ENCODE data around the gene PLA2G5. TPM values are rescaled to one million over a fixed set of nuclear protein-coding genes. Genes with fewer than 3 reads are reported as not detected.

PLA2G5 gene
- total and polyA plus RNA-seq, 2 of the 8 experiments (the other 6 are each of a cell fraction or from before 2014, with no cell fraction given) = 0.05 TPM; not detected in 1

GRCh38 chr1:20117236-20117635, 47.2 kb downstream of the PLA2G5 start:
- POLR2A ChIA-PET (ENCODE audit: partially characterized antibody) = no interaction called here
- no peak for FAIRE-seq

More at GRCh38 chr1:20117236-20117635, 47.2 kb downstream of the PLA2G5 start:
- no peaks in the 10 kb centered on the region for H3K9me3 ChIP-seq (ENCODE audit: insufficient read depth in 2 of 2, low read depth in 1 of 2, low read length in 1 of 2)
- no peak overlapping the region for H3K14ac ChIP-seq (ENCODE audit: insufficient read length)
- H3K9ac ChIP-seq (replicated peaks in 1 of 4; ENCODE audit: extremely low read depth in 1 of 4, low read depth in 3 of 4, low read length in 3 of 4) = no peak overlapping the region
- no peak overlapping the region for H3K18ac ChIP-seq (ENCODE audit: extremely low read depth, low read length)
- H3K79me1 ChIP-seq (ENCODE audit: low read depth, low read length) = no peaks in the 10 kb centered on the region
- H3K4me1 ChIP-seq (replicated peaks in 1 of 4; ENCODE audit: control insufficient read depth in 3 of 4, insufficient read depth in 4 of 4, low read length in 3 of 4) = peaks cover 2 to 5% (median 3%) of the 10 kb centered on the region in 4 experiments; a peak in 4 of 7 replicates
- no peak overlapping the region for H4K5ac ChIP-seq (ENCODE audit: insufficient read length, low read depth, low read length)
- H3K23me2 ChIP-seq (ENCODE audit: low read depth, low read length) = no peaks in the 10 kb centered on the region
- no peak overlapping the region for H2AFZ ChIP-seq (ENCODE audit: low read length)
- H2BK15ac ChIP-seq (ENCODE audit: low read length) = no peak overlapping the region
- H3K23ac ChIP-seq (ENCODE audit: insufficient read length) = no peak overlapping the region
- no peak overlapping the region for H3K4me2 ChIP-seq (ENCODE audit: insufficient read depth in 1 of 2, low read depth in 2 of 2, low read length in 2 of 2)
- no peak overlapping the region for H2BK120ac ChIP-seq (replicated peaks; ENCODE audit: low read depth, low read length)
- no peak overlapping the region for H2BK12ac ChIP-seq (ENCODE audit: low read depth, low read length)
- H2BK20ac ChIP-seq (ENCODE audit: low read length) = no peak overlapping the region
- no peaks in the 10 kb centered on the region for H3K79me2 ChIP-seq (ENCODE audit: control insufficient read depth in 1 of 2, insufficient read depth in 2 of 2, low read length in 2 of 2)
- H2AK5ac ChIP-seq (ENCODE audit: low read depth, low read length) = no peak overlapping the region
- TF ChIP-seq SIX5 (IDR thresholded peaks at IDR 0.05; ENCODE audit: low read depth, low read length) = no peak
- TF ChIP-seq RNF2 (IDR thresholded peaks at IDR 0.05; ENCODE audit: borderline replicate concordance, low read depth, low read length, missing control alignments, poor library complexity, severe bottlenecking) = no peak
- no peak for TF ChIP-seq ATF3 (IDR thresholded peaks at IDR 0.05; ENCODE audit: insufficient read depth, low read depth, low read length)
- TF ChIP-seq YY1 (IDR thresholded peaks at IDR 0.05; ENCODE audit: low read depth, low read length) = no peak
- no peak for TF ChIP-seq TAF7 (optimal IDR thresholded peaks at IDR 0.05; ENCODE audit: borderline replicate concordance, low read depth, low read length)
- no peak for TF ChIP-seq CTCF (IDR thresholded peaks at IDR 0.05; ENCODE audit: control extremely low read depth in 1 of 3, insufficient read depth in 1 of 3, low read depth in 1 of 3, low read length in 3 of 3)
- no peak overlapping the region for H3K56ac ChIP-seq (replicated peaks; ENCODE audit: insufficient read length, low read depth, low read length)
- no peaks in the 10 kb centered on the region for H3K36me3 ChIP-seq (ENCODE audit: control insufficient read depth in 2 of 4, insufficient read depth in 4 of 4, low read length in 3 of 4)
- no peaks in the 10 kb centered on the region for H3K27me3 ChIP-seq (replicated peaks in 1 of 4; ENCODE audit: control insufficient read depth in 3 of 4, extremely low read depth in 1 of 4, insufficient read depth in 3 of 4, low read length in 3 of 4)
- no peak overlapping the region for H4K8ac ChIP-seq (ENCODE audit: extremely low read depth, insufficient read depth, low read length)
- no peak overlapping the region for H2BK5ac ChIP-seq (ENCODE audit: low read depth, low read length)
- no peaks in the 10 kb centered on the region for H4K20me1 ChIP-seq (replicated peaks in 1 of 2; ENCODE audit: control insufficient read depth in 1 of 2, insufficient read depth in 2 of 2, low read length in 2 of 2)
- no peak overlapping the region for H3K4ac ChIP-seq (replicated peaks; ENCODE audit: insufficient read length, low read depth, low read length)
- no peak for DNase-seq (ENCODE audit: low read depth in 1 of 2, low spot score in 2 of 2)
- H3K4me3 ChIP-seq (ENCODE audit: extremely low read depth in 1 of 4, insufficient read depth in 2 of 4, low read depth in 3 of 4, low read length in 4 of 4) = no peak overlapping the region
- CTCF ChIA-PET (ENCODE audit: partially characterized antibody) = interaction anchor here (1.0 to 1.3 kb wide), 2 partner anchors 15 to 116 kb away, joined by 3 to 4 read pairs; no protein-coding TSS in a partner anchor
- no peak overlapping the region for H4K91ac ChIP-seq (replicated peaks; ENCODE audit: insufficient read length, low read length)
- no peak overlapping the region for H3K27ac ChIP-seq (ENCODE audit: low read depth, low read length)
